Activated naive CD4-positive, alpha-beta T cell treated with anti-CD3 and anti-CD28 coated beads, Interleukin-2, amount 50 U/mL, for 24 hours (primary cell): ENCODE results near the gene SHROOM2.

Source experiments
- H3K27ac Mint-ChIP-seq: one replicate; pipeline ENCODE4 v1.8.0; 2021; ENCODE audit warnings: mild to moderate bottlenecking, mixed read lengths
- H3K27me3 Mint-ChIP-seq: one replicate; pipeline ENCODE4 v1.8.0; 2021; ENCODE audit warnings: mixed read lengths
- H3K36me3 Mint-ChIP-seq: one replicate; pipeline ENCODE4 v1.8.0; 2021; ENCODE audit warnings: mixed read lengths
- H3K4me1 Mint-ChIP-seq: one replicate; pipeline ENCODE4 v1.8.0; 2021; ENCODE audit warnings: mixed read lengths
- H3K4me3 Mint-ChIP-seq: one replicate; pipeline ENCODE4 v1.8.0; 2021; ENCODE audit warnings: mild to moderate bottlenecking, mixed read lengths
- H3K9me3 Mint-ChIP-seq: one replicate; pipeline ENCODE4 v1.8.0; 2021; ENCODE audit warnings: mixed read lengths

SHROOM2 gene, protein sequence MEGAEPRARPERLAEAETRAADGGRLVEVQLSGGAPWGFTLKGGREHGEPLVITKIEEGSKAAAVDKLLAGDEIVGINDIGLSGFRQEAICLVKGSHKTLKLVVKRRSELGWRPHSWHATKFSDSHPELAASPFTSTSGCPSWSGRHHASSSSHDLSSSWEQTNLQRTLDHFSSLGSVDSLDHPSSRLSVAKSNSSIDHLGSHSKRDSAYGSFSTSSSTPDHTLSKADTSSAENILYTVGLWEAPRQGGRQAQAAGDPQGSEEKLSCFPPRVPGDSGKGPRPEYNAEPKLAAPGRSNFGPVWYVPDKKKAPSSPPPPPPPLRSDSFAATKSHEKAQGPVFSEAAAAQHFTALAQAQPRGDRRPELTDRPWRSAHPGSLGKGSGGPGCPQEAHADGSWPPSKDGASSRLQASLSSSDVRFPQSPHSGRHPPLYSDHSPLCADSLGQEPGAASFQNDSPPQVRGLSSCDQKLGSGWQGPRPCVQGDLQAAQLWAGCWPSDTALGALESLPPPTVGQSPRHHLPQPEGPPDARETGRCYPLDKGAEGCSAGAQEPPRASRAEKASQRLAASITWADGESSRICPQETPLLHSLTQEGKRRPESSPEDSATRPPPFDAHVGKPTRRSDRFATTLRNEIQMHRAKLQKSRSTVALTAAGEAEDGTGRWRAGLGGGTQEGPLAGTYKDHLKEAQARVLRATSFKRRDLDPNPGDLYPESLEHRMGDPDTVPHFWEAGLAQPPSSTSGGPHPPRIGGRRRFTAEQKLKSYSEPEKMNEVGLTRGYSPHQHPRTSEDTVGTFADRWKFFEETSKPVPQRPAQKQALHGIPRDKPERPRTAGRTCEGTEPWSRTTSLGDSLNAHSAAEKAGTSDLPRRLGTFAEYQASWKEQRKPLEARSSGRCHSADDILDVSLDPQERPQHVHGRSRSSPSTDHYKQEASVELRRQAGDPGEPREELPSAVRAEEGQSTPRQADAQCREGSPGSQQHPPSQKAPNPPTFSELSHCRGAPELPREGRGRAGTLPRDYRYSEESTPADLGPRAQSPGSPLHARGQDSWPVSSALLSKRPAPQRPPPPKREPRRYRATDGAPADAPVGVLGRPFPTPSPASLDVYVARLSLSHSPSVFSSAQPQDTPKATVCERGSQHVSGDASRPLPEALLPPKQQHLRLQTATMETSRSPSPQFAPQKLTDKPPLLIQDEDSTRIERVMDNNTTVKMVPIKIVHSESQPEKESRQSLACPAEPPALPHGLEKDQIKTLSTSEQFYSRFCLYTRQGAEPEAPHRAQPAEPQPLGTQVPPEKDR (N-terminal part only)

DNA sequence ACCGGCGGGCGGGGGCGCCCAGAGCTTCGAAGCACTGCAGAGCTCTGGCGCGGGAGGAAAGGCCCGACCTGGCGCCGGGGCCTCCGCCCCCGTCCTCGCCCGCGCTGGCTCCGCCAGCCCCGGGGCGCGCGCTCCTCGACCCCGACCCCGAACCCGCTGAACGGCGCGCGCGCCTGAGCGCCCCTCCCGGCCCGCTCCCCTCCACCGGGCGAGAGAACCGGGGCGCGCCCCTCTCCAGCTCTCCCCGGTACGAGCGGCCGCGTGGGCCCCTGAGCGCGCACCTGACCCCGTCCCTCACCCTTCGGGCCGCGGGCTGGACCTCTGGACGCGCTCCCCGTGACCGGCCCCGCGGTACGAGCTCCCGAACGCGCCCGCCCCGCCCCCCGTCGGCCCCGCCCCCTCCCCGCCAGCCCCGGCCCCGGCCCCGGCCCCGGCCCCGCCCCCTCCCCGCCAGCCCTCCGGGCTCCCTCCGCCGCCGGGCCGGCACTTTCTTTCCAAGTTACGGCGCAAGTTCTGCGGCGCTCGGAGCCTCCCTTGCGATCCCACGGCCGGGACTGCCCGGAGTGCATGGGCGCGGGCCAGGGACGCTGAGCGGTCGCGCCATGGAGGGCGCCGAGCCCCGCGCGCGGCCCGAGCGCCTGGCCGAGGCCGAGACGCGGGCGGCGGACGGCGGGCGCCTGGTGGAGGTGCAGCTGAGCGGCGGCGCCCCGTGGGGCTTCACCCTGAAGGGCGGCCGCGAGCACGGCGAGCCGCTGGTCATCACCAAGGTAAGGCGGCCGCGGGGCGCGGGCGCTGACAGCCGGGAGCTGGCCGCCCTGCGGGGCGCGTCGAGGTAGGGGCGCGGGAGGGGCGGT is at the start of gene SHROOM2:
Gene SHROOM2, plus strand, starts transcription at position 486 of the 854 bp plus-strand sequence. Its CDS starts 117 bp downstream, at position 603.
- Mint-ChIP-seq H3K27me3 (peaks cover 5% of the 10 kb centered on the region), H3K36me3 (no peaks in the 10 kb centered on the region), H3K4me3 (peak within 1 kb of the TSS; percentile 66), H3K4me1 (no peaks in the 10 kb centered on the region), H3K27ac (no peak within 1 kb of the TSS), H3K9me3 (no peaks in the 10 kb centered on the region)

DNA sequence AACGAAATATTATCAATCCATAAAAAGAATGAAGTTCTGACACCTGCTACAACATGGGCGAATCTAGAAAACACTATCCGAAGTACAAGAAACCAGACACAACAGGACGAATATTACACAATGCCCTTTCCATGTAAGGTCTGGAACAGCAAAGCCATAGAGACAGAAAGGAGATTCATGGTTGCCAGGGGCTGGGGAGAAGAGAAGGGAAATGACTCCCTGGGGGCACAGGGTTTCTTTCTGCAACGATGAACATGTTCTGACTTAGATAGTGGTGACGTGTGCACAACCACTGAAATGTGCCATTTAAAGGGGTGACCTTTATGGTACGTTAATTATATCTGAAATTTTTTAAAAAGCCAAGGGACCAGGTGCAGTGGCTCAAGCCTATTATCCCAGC is 48.9 kb upstream of the SHROOM2 start:
- no peak overlapping the region for H3K4me3 Mint-ChIP-seq
- H3K9me3 Mint-ChIP-seq: no peaks in the 10 kb centered on the region
- no peaks in the 10 kb centered on the region for H3K36me3 Mint-ChIP-seq
- H3K27me3 Mint-ChIP-seq: peaks cover 5% of the 10 kb centered on the region
- no peak overlapping the region for H3K27ac Mint-ChIP-seq
- H3K4me1 Mint-ChIP-seq: no peaks in the 10 kb centered on the region

DNA sequence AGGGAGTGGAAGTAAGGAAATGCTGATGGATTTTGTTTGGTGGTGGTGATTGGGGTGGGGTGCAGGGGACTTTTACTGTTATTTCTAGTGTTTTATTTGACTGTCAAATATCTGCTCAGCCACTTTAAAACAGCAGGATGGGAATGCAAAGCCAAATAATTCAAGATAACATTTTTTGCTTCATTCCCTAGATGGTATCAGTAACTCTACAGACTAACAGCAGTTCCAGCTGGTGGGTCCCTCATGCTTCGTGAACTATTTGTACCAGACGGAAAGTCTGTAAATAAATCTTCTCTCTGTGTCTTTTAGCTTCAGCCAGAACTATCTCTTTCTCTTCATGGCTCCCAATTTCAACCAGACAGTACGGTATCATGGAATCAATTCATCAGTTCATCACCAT is 48.1 kb upstream of the SHROOM2 start:
- no peak overlapping the region for H3K27ac Mint-ChIP-seq
- H3K27me3 Mint-ChIP-seq: peaks cover 5% of the 10 kb centered on the region
- no peaks in the 10 kb centered on the region for H3K4me1 Mint-ChIP-seq
- H3K9me3 Mint-ChIP-seq: no peaks in the 10 kb centered on the region
- H3K36me3 Mint-ChIP-seq: no peaks in the 10 kb centered on the region
- H3K4me3 Mint-ChIP-seq: no peak overlapping the region

DNA sequence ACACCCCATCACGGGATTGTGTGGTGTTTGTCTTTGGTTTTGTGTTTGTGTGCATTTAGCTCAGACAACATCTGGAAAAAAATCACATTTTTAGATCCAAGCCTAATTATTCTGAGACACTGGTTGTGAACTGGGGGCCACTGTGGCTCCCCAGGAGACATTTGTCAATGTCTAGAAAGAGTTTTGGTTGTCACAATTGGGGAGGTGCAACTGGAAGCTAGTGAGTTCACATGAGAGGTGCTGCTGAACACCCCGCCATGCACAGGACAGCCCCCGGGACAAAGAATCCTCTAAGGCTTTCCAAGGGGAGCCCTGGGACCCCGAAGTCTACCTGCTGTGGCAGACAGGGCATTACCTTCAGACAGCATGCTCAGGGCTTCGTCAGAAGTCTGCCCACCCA is 47.1 kb upstream of the SHROOM2 start:
- H3K4me3 Mint-ChIP-seq: no peak overlapping the region
- no peaks in the 10 kb centered on the region for H3K4me1 Mint-ChIP-seq
- no peaks in the 10 kb centered on the region for H3K36me3 Mint-ChIP-seq
- H3K27ac Mint-ChIP-seq: no peak overlapping the region
- H3K9me3 Mint-ChIP-seq: no peaks in the 10 kb centered on the region
- peaks cover 5% of the 10 kb centered on the region for H3K27me3 Mint-ChIP-seq

DNA sequence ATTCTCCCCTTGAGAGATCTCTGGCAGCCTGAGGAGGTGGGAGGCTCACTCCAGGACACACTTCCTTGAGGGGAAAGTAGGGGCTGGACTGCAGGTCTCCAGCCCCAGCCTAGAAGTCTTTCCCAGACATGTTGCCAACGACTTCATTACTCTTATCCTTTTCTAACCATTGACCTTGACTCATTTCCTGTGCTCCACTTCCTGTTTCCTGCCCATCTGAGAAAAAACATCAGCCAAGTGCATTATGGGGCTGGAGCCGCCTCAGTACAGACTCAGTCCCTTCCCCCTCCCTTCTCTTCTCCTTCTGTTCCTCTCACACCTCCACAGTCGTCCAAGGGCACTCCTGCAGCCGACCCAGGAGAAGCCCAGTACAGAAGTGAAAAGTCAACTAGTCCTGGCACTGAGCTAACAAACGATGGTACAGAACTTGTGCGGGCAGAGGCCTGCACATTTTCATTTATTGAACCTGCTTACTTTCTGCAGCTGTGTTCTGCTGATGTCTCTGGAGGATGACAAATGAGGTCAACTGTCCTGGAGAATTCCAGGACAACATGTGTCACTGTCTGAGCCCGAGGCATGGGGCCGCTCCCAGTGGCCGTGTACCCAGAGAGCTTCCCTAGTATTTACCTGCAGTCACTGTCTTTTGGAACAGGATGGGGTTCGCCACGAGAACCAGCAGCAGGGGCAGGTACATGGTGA is 40.7 kb upstream of the SHROOM2 start:
- peak overlapping the region; percentile 47 for H3K4me3 Mint-ChIP-seq
- H3K4me1 Mint-ChIP-seq: peaks cover 11% of the 10 kb centered on the region
- no peak overlapping the region for H3K27ac Mint-ChIP-seq
- peaks cover 5% of the 10 kb centered on the region for H3K9me3 Mint-ChIP-seq
- peaks cover 4% of the 10 kb centered on the region for H3K36me3 Mint-ChIP-seq
- peaks cover 2% of the 10 kb centered on the region for H3K27me3 Mint-ChIP-seq

DNA sequence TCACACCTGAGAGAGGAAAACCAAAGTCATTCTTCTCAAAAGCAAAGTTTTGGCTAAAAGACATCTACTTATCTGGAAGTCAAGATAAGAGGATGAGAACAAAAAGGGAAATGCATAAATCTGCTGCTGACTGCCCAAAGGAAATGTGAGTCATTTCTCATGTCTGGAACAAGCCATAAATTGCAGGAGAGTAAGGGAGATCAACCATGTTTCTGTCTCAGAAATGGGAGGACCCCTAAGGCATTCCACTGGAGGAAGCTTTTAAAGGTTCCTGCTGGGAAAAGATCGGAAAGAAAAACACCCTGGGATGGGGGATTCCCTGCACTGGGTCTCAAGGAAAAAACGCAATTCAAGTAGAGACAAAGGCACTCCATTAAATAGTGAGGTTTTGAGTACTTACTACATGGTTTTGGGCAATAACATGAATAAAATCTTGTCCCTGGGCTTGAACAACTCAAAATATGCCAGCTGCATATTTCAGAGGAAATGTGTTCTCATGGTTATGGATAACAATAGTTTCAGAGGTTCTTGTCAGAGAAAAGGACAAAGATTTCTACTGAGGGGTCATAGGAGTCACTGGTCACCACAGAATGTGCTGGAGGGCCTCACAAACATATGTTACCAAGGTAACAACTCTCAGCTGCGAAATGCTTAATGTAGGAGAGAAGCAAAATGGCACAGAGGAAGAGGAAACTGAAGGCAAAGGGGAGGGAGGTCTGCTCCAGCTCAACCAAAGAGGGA is 39.9 kb upstream of the SHROOM2 start:
- Mint-ChIP-seq H3K27ac (no peak overlapping the region), H3K4me1 (peaks cover 11% of the 10 kb centered on the region), H3K9me3 (peaks cover 5% of the 10 kb centered on the region), H3K36me3 (peaks cover 4% of the 10 kb centered on the region), H3K27me3 (peaks cover 2% of the 10 kb centered on the region), H3K4me3 (no peak overlapping the region)

DNA sequence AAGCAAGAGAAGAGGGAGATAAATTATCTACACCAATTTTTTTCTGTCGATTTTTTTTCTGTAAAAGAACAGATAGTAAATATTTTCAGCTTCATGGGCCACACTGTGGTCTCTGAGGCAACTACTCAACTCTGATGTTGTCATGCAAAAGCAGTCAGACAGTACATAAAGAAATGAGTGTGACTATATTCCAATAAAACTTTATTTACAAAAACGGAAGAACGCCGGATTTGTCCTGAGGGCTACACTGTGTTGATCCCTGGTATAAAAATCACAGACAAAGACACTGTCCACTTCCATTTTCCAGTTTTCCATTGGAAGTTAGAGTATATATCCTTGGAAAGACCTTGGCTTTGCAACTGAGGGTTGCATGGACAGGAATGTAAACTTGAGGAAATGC is 38.6 kb upstream of the SHROOM2 start:
- Mint-ChIP-seq H3K4me3 (no peak overlapping the region), H3K27ac (no peak overlapping the region), H3K36me3 (peaks cover 4% of the 10 kb centered on the region), H3K27me3 (peaks cover 2% of the 10 kb centered on the region), H3K4me1 (peaks cover 11% of the 10 kb centered on the region), H3K9me3 (peaks cover 5% of the 10 kb centered on the region)

DNA sequence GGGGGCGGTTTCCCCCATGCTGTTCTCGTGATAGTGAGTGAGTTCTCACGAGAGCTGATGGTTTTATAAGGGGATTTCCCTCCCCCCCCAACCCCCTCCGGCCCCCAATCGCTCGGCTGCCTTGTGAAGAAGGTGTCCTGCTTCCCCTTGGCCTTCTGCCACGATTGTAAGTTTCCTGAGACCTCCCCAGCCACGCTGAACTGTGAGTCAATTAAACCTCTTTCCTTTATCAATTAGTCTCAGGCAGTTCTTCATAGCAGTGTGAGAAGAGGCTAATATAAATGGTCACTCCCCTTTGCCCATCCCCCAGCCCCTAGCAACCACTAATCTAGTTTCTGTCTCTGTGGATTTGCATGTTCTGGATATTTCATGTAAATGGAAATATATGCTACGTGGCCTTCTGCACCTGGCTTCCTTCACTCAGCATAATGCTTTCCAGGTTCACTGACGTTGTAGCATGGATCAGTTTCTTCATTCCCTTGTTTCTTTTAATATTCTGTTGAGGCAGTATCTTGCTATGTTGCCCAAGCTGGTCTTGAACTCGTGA is 37.0 kb upstream of the SHROOM2 start:
- Mint-ChIP-seq H3K36me3 (peaks cover 4% of the 10 kb centered on the region), H3K4me1 (peaks cover 11% of the 10 kb centered on the region), H3K4me3 (no peak overlapping the region)

DNA sequence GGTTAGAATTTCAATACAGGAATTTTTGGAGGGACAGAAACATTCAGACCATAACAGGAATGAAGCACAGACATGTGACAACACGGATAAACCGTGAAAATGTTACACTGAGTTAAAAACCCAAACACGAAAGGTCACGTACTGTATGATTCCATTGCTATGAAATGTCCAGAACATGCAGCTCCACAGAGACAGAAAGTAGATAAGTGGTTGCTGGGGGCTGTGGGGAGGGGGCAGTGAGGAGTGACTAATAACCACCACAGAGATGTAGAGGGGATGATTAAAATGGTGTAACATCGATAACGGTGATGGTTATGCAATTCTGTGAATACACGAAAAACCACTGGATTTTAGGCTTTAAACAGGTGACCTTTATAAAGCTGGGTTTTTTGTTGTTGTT is 28.9 kb upstream of the SHROOM2 start:
- Mint-ChIP-seq H3K36me3 (no peaks in the 10 kb centered on the region), H3K4me1 (no peaks in the 10 kb centered on the region), H3K4me3 (no peak overlapping the region), H3K27me3 (peaks cover 4% of the 10 kb centered on the region), H3K9me3 (no peaks in the 10 kb centered on the region), H3K27ac (no peak overlapping the region)

More for the DNA sequence above, 37.0 kb upstream of the SHROOM2 start:
- Mint-ChIP-seq H3K27me3 (peaks cover 2% of the 10 kb centered on the region), H3K27ac (no peak overlapping the region), H3K9me3 (peaks cover 5% of the 10 kb centered on the region)

DNA sequence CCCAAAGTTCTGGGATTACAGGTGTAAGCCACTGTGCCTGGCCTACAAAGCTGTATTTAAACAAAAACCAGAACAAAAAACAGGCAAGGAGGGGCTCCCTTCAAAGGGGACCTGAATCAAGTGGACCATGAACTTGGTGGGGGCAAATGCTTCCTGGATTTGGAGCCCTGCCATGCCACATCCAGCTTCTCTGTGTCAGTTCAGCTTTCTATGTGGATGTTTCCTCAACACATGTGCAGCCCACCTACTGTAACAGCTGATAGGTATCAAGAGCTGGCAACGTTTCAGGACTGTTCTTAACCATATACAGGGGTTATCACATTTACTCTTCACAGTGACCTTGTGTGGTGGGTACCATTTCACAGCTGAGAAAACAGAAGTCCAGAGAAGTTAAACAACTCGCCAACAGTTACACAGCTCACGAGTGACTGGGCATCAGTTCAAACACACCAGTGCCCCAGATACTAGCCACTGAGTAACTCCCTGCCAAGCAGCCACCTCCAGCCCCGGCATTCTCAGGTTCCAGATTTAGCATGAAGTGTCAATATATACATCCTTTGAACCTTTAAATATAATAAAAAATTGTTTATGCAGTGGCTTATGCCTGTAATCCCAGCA is 28.1 kb upstream of the SHROOM2 start:
- no peaks in the 10 kb centered on the region for H3K4me1 Mint-ChIP-seq
- H3K4me3 Mint-ChIP-seq: no peak overlapping the region
- peaks cover 4% of the 10 kb centered on the region for H3K27me3 Mint-ChIP-seq
- H3K9me3 Mint-ChIP-seq: no peaks in the 10 kb centered on the region
- no peaks in the 10 kb centered on the region for H3K36me3 Mint-ChIP-seq
- H3K27ac Mint-ChIP-seq: no peak overlapping the region

DNA sequence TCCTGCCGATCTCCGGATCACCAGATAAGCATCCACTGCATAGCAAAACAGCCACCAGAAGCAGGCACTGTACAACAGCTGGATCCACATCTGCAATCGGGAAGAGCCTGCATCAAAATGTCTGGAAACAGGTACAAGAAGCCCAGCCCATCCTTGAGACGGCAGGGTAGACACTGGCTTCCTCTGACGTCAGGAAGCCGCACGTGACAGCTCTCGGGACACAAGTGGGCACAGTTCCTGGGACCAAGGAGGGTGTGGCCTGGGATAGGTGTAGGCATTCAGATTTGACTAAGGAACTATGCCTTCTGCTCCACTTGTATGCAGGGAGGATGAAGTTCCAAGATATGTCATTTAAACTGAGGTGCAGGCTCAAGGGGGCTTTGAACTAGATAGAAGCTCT is 26.9 kb upstream of the SHROOM2 start:
- no peaks in the 10 kb centered on the region for H3K36me3 Mint-ChIP-seq
- peaks cover 7% of the 10 kb centered on the region for H3K27me3 Mint-ChIP-seq
- no peaks in the 10 kb centered on the region for H3K4me1 Mint-ChIP-seq
- H3K4me3 Mint-ChIP-seq: no peak overlapping the region
- H3K27ac Mint-ChIP-seq: no peak overlapping the region
- no peaks in the 10 kb centered on the region for H3K9me3 Mint-ChIP-seq

DNA sequence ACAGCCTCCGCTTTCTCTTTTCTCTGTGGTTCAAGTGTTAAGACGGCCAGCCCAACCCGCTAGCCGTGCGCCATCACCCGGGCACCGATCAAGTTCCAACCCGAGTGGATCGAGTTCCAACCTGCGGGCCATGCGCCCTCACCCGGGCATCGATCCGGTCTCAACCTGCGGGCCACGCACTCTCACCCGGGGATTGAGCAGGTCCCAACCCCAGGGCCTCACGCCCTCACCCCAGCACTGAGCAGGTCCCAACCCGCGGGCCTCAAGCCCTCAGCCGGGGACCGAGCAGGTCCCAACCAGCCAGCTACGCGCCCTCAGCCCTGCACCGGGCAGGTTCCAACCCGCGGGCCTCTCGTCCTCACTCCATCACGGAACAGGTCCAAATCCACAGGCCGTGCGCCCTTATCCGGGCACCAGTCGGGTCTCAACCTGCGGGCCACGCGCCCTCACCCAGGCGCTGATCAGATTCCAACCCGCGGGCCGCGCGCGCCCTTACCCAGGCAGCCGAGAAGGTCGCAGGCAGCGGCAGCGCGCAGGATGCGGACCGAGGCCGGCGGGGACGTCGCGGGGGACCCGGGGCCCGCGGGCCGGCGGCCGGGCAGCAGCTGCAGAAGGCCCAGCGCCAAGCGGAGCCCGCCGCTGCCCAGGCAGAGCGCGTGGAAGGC is 21.0 kb upstream of the SHROOM2 start:
- Mint-ChIP-seq H3K4me1 (no peaks in the 10 kb centered on the region), H3K27ac (no peak overlapping the region), H3K4me3 (no peak overlapping the region), H3K9me3 (no peaks in the 10 kb centered on the region), H3K27me3 (peaks cover 9% of the 10 kb centered on the region), H3K36me3 (no peaks in the 10 kb centered on the region)

DNA sequence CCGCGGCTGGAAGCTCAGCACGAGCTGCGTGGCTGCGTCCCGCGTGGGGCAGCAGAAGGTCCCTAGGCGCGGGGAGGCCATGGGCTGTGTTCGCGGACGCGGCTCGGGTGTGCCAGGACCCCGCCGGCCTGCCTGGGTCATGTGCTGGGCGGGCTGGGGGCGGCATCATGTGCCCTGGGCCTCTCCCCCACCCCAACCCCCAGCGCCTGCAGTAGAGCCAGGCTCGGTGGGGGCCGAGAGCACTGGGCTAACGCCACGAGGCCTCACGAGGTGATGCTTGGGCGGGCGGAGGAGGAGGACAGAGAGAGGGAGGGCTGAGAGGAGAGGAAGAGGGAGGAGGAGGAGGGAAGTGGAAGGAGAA is 20.5 kb upstream of the SHROOM2 start, which contains the start of gene GPR143:
Gene GPR143, minus strand, starts transcription at position 111 of the 361 bp plus-strand sequence. Its CDS starts 30 bp downstream, at position 81.
- Mint-ChIP-seq H3K27me3 (peaks cover 6% of the 10 kb centered on the region), H3K27ac (no peak within 1 kb of the TSS), H3K36me3 (no peaks in the 10 kb centered on the region), H3K4me1 (no peaks in the 10 kb centered on the region), H3K4me3 (no peak within 1 kb of the TSS), H3K9me3 (no peaks in the 10 kb centered on the region)
